GM10266 (cell line): Measurements from ENCODE around the gene PEAK3.
A peak's percentile ranks its signal among the peaks of the same experiment; 100 is the strongest.

ENCODE experiments used
- DNase-seq: peaks from one replicate; pipeline ENCODE4 v3.0.0; 2012; ENCODE audit errors: extremely low spot score
- CTCF ChIP-seq: IDR thresholded peaks from 2 replicates; pipeline ENCODE4 v1.5.1; 2012; ENCODE audit warnings: mild to moderate bottlenecking, low read depth; ENCODE audit not compliant: control insufficient read depth, insufficient read depth; ENCODE audit errors: missing control alignments

PEAK3 gene

GRCh38 chr19:2296141-2296540, 14.2 kb upstream of the PEAK3 start:
- TF ChIP-seq CTCF = no peak
- DNase-seq = no peak

- no peak for TF ChIP-seq CTCF
- no peak for DNase-seq
These were observed 12.8 kb upstream of the PEAK3 start for GRCh38 chr19:2294687-2295335.

- DNase-seq = no peak
- no peak for TF ChIP-seq CTCF
These were observed 9.3 kb upstream of the PEAK3 start for GRCh38 chr19:2291185-2291751.

GRCh38 chr19:2290441-2291184, 8.6 kb upstream of the PEAK3 start:
- peak; percentile 67 for DNase-seq
- no peak for TF ChIP-seq CTCF

- peak; percentile 89 for DNase-seq
- no peak for TF ChIP-seq CTCF
These were observed 7.9 kb upstream of the PEAK3 start for GRCh38 chr19:2289714-2290435.

GRCh38 chr19:2288818-2289713, 7.1 kb upstream of the PEAK3 start:
- no peak for TF ChIP-seq CTCF
- no peak for DNase-seq
